IMR-90 (cell line): Measurements from ENCODE around the gene TCF3. TPM values are rescaled to one million over a fixed set of nuclear protein-coding genes. Genes with fewer than 3 reads are reported as not detected.

Source experiments
- ATAC-seq: fragments of 200-7000 bp; cut with Tn5 transposase; 2 replicates; pipeline ENCODE4 v1.9.1; 2020; ENCODE audit warnings: low read depth, mild to moderate bottlenecking, moderate library complexity
- BruUV-seq: library from RNA; stranded (reverse); fragments of 400-500 nt; replicated peaks from 2 replicates; lab custom pipeline; 2021; lab: Mats Ljungman, UMichigan
- CTCF ChIA-PET: fragments of 300-600 bp; formaldehyde crosslinking; extraction: SDS; loops from one replicate; lab custom pipeline; 2021; ENCODE audit warnings: antibody characterized with exemption; lab: Yijun Ruan, JAX
- POLR2A ChIA-PET: fragments of 300-600 bp; sonication (Branson Sonifier 250); formaldehyde crosslinking; loops from one replicate; lab custom pipeline; 2022; ENCODE audit warnings: antibody characterized with exemption; ENCODE audit not compliant: unreplicated experiment; lab: Charles Lee
- DNase-seq: peaks from one replicate; pipeline ENCODE4 v3.0.0; 2013
- H2AFZ ChIP-seq: replicated peaks from 2 replicates; pipeline ENCODE3; 2013; ENCODE audit warnings: low read length, mild to moderate bottlenecking; ENCODE audit not compliant: poor library complexity
- H2AK5ac ChIP-seq: 2 replicates; pipeline ENCODE4 v1.6.1; 2013; ENCODE audit warnings: low read depth, low read length, inconsistent platforms
- H2AK9ac ChIP-seq: replicated peaks from 2 replicates; pipeline ENCODE3; 2013; ENCODE audit warnings: mild to moderate bottlenecking, low read depth, low read length, moderate library complexity; ENCODE audit not compliant: poor library complexity
- H2BK120ac ChIP-seq: 2 replicates; pipeline ENCODE4 v1.6.1; 2013; ENCODE audit warnings: low read depth, low read length, inconsistent platforms
- H2BK15ac ChIP-seq: 3 replicates; pipeline ENCODE4 v1.6.1; 2013; ENCODE audit warnings: low read depth, low read length, inconsistent platforms
- H2BK20ac ChIP-seq: 2 replicates; pipeline ENCODE4 v1.6.1; 2013; ENCODE audit warnings: low read depth, mild to moderate bottlenecking, inconsistent platforms, low read length, moderate library complexity
- H2BK5ac ChIP-seq: 2 replicates; pipeline ENCODE4 v1.6.1; 2013; ENCODE audit warnings: mild to moderate bottlenecking, low read depth, low read length, inconsistent platforms; ENCODE audit not compliant: poor library complexity, severe bottlenecking
- H3K14ac ChIP-seq: replicated peaks from 2 replicates; pipeline ENCODE4 v1.6.1; 2013; ENCODE audit warnings: low read depth, low read length, inconsistent platforms
- H3K18ac ChIP-seq: 2 replicates; pipeline ENCODE4 v1.6.1; 2013; ENCODE audit warnings: low read depth, low read length, control low read depth
- H3K23ac ChIP-seq: 2 replicates; pipeline ENCODE4 v1.6.1; 2013; ENCODE audit warnings: low read depth, low read length, inconsistent platforms
- H3K27ac ChIP-seq: 2 replicates; pipeline ENCODE4 v1.5.1; 2013; ENCODE audit warnings: mild to moderate bottlenecking, control low read depth, low read length; ENCODE audit not compliant: insufficient read depth
- H3K27me3 ChIP-seq: 2 replicates; pipeline ENCODE4 v1.6.1; 2013; ENCODE audit warnings: low read length; ENCODE audit not compliant: control insufficient read depth, insufficient read depth
- H3K36me3 ChIP-seq: 2 replicates; pipeline ENCODE4 v1.6.1; 2013; ENCODE audit warnings: low read length, mixed read lengths; ENCODE audit not compliant: control insufficient read depth, insufficient read depth
- H3K4ac ChIP-seq: 2 replicates; pipeline ENCODE4 v1.6.1; 2013; ENCODE audit warnings: low read depth, low read length, inconsistent platforms
- H3K4me1 ChIP-seq: 2 replicates; pipeline ENCODE4 v1.6.1; 2013; ENCODE audit warnings: low read length, mixed read lengths; ENCODE audit not compliant: control insufficient read depth, insufficient read depth
- H3K4me2 ChIP-seq: 2 replicates; pipeline ENCODE4 v1.6.1; 2013; ENCODE audit warnings: low read depth, mild to moderate bottlenecking, control low read depth, low read length, moderate library complexity
- H3K4me3 ChIP-seq: 2 replicates; pipeline ENCODE4 v1.5.1; 2013; ENCODE audit warnings: low read depth, mild to moderate bottlenecking, control low read depth, low read length, moderate library complexity; ENCODE audit not compliant: insufficient read depth
- H3K56ac ChIP-seq: 2 replicates; pipeline ENCODE4 v1.6.1; 2013; ENCODE audit warnings: low read length, inconsistent platforms; ENCODE audit not compliant: insufficient read depth; ENCODE audit errors: extremely low read depth
- H3K79me1 ChIP-seq, 2 experiments: 2 replicates each; pipeline ENCODE4 v1.6.1; 2013; ENCODE audit warnings: low read length in 2 of 2, inconsistent platforms in 1 of 2, low read depth in 1 of 2
- H3K9ac ChIP-seq: 2 replicates; pipeline ENCODE4 v1.6.1; 2013; ENCODE audit warnings: low read depth, low read length, control low read depth
- H3K9me1 ChIP-seq: 2 replicates; pipeline ENCODE4 v1.6.1; 2013; ENCODE audit warnings: low read length, inconsistent platforms; ENCODE audit not compliant: insufficient read depth
- H3K9me3 ChIP-seq: 2 replicates; pipeline ENCODE4 v1.6.1; 2013; ENCODE audit warnings: low read length; ENCODE audit not compliant: control insufficient read depth, insufficient read depth
- H4K20me1 ChIP-seq: 2 replicates; pipeline ENCODE4 v1.6.1; 2013; ENCODE audit warnings: low read length, inconsistent platforms; ENCODE audit not compliant: insufficient read depth
- H4K5ac ChIP-seq: 2 replicates; pipeline ENCODE4 v1.6.1; 2013; ENCODE audit warnings: mild to moderate bottlenecking, low read depth, low read length, control low read depth
- H4K8ac ChIP-seq, 2 experiments: 2 replicates each; pipeline ENCODE4 v1.6.1; 2013; ENCODE audit warnings: low read depth in 2 of 2, low read length in 2 of 2, control low read depth in 1 of 2, inconsistent platforms in 1 of 2
- H4K91ac ChIP-seq: 2 replicates; pipeline ENCODE4 v1.6.1; 2013; ENCODE audit warnings: low read depth, low read length, inconsistent platforms; ENCODE audit not compliant: insufficient read depth
- CEBPB ChIP-seq: IDR thresholded peaks from 2 replicates; pipeline ENCODE4 v1.6.1; 2012; ENCODE audit warnings: low read depth, low read length, improper control_type of control experiment
- RAD21 ChIP-seq: IDR thresholded peaks from 2 replicates; pipeline ENCODE4 v1.6.1; 2012; ENCODE audit warnings: low read length, improper control_type of control experiment
- RCOR1 ChIP-seq: IDR thresholded peaks from 2 replicates; pipeline ENCODE4 v1.6.1; 2012; ENCODE audit warnings: mild to moderate bottlenecking, low read length, improper control_type of control experiment; ENCODE audit not compliant: insufficient replicate concordance
- SMC3 ChIP-seq: fragments of 150-350 bp; IDR thresholded peaks from 2 replicates; pipeline ENCODE4 v1.6.1; 2016; ENCODE audit warnings: low read depth, mild to moderate bottlenecking, antibody characterized with exemption, low read length, moderate library complexity
- WGBS, 2 experiments: methylation state at CpG; one replicate each; pipeline versions ENCODE4 v1.1.5 to v1.1.7; 2013; ENCODE audit warnings: missing lambda C conversion rate in 2 of 2; ENCODE audit not compliant: insufficient read length in 1 of 2; ENCODE audit errors: extremely low coverage in 2 of 2; 5-methylcytosine and 5-hydroxymethylcytosine counted together
- dilution Hi-C: fragments of 300-500 bp; cut with HindIII; formaldehyde crosslinking; loops from one replicate; pipeline ENCODE4 v1.14.3; 2018; ENCODE audit warnings: low sequenced_read_pairs; ENCODE audit not compliant: unreplicated experiment
- in situ Hi-C: fragments of 300-500 bp; cut with MboI; formaldehyde crosslinking; loops from 3 replicates; pipeline ENCODE4 v1.14.3; 2019; ENCODE audit warnings: low sequenced_read_pairs, inconsistent platforms, mixed read lengths
- intact Hi-C: fragments of 100-400 bp; cut with micrococcal nuclease; formaldehyde crosslinking; loops from 2 replicates; pipeline ENCODE4 v1.10.0; 2022
- polyA plus RNA-seq, 3 experiments: library from polyadenylated mRNA; depleted of rRNA; stranded (reverse); fragments of >200 nt; gene quantifications; 2 replicates each; pipeline ENCODE4 v1.2.3, GENCODE V29; 2012; ENCODE audit warnings: low replicate concordance in 1 of 3
- total RNA-seq: library from RNA; depleted of rRNA; stranded (reverse); fragments of >200 nt; gene quantifications from 2 replicates; pipeline ENCODE4 v1.2.3, GENCODE V29; 2012

The TCF3 gene
- total and polyA plus RNA-seq, 2 of the 4 experiments (the other 2 are of a cell fraction): 29.9 to 127 TPM

GRCh38 chr19:1636325-1637236 is 15.8 kb downstream of the TCF3 start (continued):
- TF ChIP-seq RCOR1: no peak

- Histone ChIP-seq H3K9me3 (peaks cover 2% of the 10 kb centered on the region; the same call in 1 of the 2 replicates), H3K4me1 (no peaks in the 10 kb centered on the region), H3K18ac (no peak overlapping the region), H3K9ac (no peak overlapping the region), H3K27me3 (no peaks in the 10 kb centered on the region), H2AK9ac (no peak overlapping the region), H2BK5ac (no peak overlapping the region), H3K9me1 (no peaks in the 10 kb centered on the region), H3K27ac (no peak overlapping the region), H2AFZ (no peak overlapping the region), H3K4ac (no peak overlapping the region), H3K4me2 (no peak overlapping the region), H3K4me3 (no peak overlapping the region), H2BK20ac (no peak overlapping the region), H3K23ac (no peak overlapping the region), H4K20me1 (peaks cover 52% of the 10 kb centered on the region), H2BK120ac (no peak overlapping the region), H2AK5ac (no peak overlapping the region), H3K56ac (no peak overlapping the region), H4K5ac (no peak overlapping the region), H3K14ac (no peak overlapping the region), H3K36me3 (peaks cover 58% of the 10 kb centered on the region), H2BK15ac (no peak overlapping the region), H3K79me1 (peaks cover 10 to 64% of the 10 kb centered on the region in 2 experiments), H4K8ac (no peak overlapping the region), H4K91ac (no peak overlapping the region)
- POLR2A ChIA-PET: no interaction called here
- TF ChIP-seq CEBPB (no peak), RAD21 (no peak), SMC3 (no peak)
- no peak for ATAC-seq
- BruUV-seq: no TSS peak
- DNase-seq: no peak
- intact Hi-C loops: no loop called here
- in situ Hi-C loops: no loop called here
- CTCF ChIA-PET: no interaction called here
- 92% methylated on average over 4 of the region's 5 CpGs; no CpG with 5 or more reads in 1 of the 2 experiments for WGBS, 2 experiments
- dilution Hi-C loops: no loop called here
Observed at GRCh38 chr19:1634938-1635243, 17.5 kb downstream of the TCF3 start.
